Measurements from ENCODE around the gene CACUL1. TPM values are rescaled to one million over a fixed set of nuclear protein-coding genes. Genes with fewer than 3 reads are reported as not detected.

Gene CACUL1
- total and polyA plus RNA-seq, 12 donors = 4.9 to 32.6 (median 24.4) TPM

- Histone ChIP-seq H3K27ac (no peak overlapping the region), H3K27me3 (peaks cover 0 to 8% (median 0%) of the 10 kb centered on the region in 7 donors), H3K4me1 (no peaks in the 10 kb centered on the region), H3K9me3 (peaks cover 0 to 5% (median 0%) of the 10 kb centered on the region in 11 donors), H3K4me3 (no peak overlapping the region), H3K36me3 (no peaks in the 10 kb centered on the region)
- no peak for ATAC-seq
- DNase-seq = no peak
- TF ChIP-seq CTCF (IDR thresholded peaks at IDR 0.05) = no peak
- intact Hi-C loops (cut with DNase I) = no loop called here
- WGBS, 2 donors = 88 to 93% methylated on average over 4 of the region's 4 CpGs
Observed at GRCh38 chr10:118781541-118781940, 26.8 kb upstream of the CACUL1 start.

- ATAC-seq = no peak
- WGBS, 2 donors = 60 to 64% methylated on average over 7 of the region's 7 CpGs
Observed at GRCh38 chr10:118778727-118779126, 24.0 kb upstream of the CACUL1 start.

GRCh38 chr10:118776960-118777359 lies 22.2 kb upstream of the CACUL1 start:
- TF ChIP-seq CTCF (IDR thresholded peaks at IDR 0.05) = no peak
- H3K4me1 ChIP-seq = no peaks in the 10 kb centered on the region

More at GRCh38 chr10:118778727-118779126, 24.0 kb upstream of the CACUL1 start:
- TF ChIP-seq CTCF (IDR thresholded peaks at IDR 0.05) = no peak
- Histone ChIP-seq H3K27me3 (peaks cover 0 to 5% (median 0%) of the 10 kb centered on the region in 7 donors), H3K36me3 (no peaks in the 10 kb centered on the region), H3K4me3 (no peak overlapping the region), H3K4me1 (no peaks in the 10 kb centered on the region), H3K27ac (no peak overlapping the region), H3K9me3 (peaks cover 0 to 6% (median 0%) of the 10 kb centered on the region in 11 donors)
- no peak for DNase-seq
- intact Hi-C loops (cut with DNase I) = no loop called here

GRCh38 chr10:118776033-118776432 lies 21.3 kb upstream of the CACUL1 start:
- Histone ChIP-seq H3K9me3 (peaks cover 0 to 6% (median 0%) of the 10 kb centered on the region in 11 donors), H3K27me3 (peaks cover 0 to 5% (median 0%) of the 10 kb centered on the region in 7 donors), H3K4me3 (no peak overlapping the region), H3K27ac (no peak overlapping the region), H3K36me3 (no peaks in the 10 kb centered on the region), H3K4me1 (no peaks in the 10 kb centered on the region)
- TF ChIP-seq CTCF (IDR thresholded peaks at IDR 0.05) = no peak
- DNase-seq (no peak), ATAC-seq (no peak)
- intact Hi-C loops (cut with DNase I) = no loop called here
- WGBS, 2 donors = 92 to 96% methylated on average over 3 of the region's 3 CpGs

More at GRCh38 chr10:118776960-118777359, 22.2 kb upstream of the CACUL1 start:
- Histone ChIP-seq H3K27ac (no peak overlapping the region), H3K27me3 (peaks cover 0 to 5% (median 0%) of the 10 kb centered on the region in 7 donors), H3K36me3 (no peaks in the 10 kb centered on the region), H3K4me3 (no peak overlapping the region), H3K9me3 (peaks cover 0 to 6% (median 0%) of the 10 kb centered on the region in 11 donors)
- intact Hi-C loops (cut with DNase I) = no loop called here
- WGBS, 2 donors = 76 to 88% methylated on average over 5 of the region's 5 CpGs
- ATAC-seq = no peak
- DNase-seq = no peak
